Middle frontal gyrus (tissue), 1 donor: ENCODE results near the gene TAF3.
A peak's percentile ranks its signal among the peaks of the same experiment; 100 is the strongest.
"Not testable (repeated sequence)": the region's sequence is repeated elsewhere in the genome, so short reads cannot be mapped to it uniquely, and the experiment has no call there.

ENCODE experiments used
- DNase-seq: peaks from one replicate; pipeline ENCODE4 v3.0.0-alpha.2; 2015; ENCODE audit warnings: low spot score; ENCODE audit errors: extremely low spot score

TAF3 gene

DNA sequence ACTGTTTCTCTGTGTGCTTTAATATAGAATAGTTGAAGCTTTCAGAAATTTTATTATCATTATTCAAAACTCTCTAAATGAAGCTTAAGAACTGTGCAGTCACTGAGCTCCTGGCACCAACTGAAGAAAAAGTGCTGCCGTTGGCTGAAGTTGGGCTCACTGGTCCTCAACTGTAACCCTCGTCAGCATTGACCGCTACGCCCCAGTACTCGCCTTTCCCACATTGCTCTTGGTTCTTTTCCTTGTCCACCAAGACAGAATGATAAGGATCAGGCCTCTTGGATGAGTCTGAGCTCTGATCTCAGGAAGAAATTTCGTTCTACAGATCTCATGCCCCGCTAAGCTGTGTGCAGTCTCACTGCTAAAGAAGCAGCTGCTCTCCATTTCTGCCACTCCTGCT is 7.9 kb upstream of the TAF3 start:
- DNase-seq, result no peak

DNA sequence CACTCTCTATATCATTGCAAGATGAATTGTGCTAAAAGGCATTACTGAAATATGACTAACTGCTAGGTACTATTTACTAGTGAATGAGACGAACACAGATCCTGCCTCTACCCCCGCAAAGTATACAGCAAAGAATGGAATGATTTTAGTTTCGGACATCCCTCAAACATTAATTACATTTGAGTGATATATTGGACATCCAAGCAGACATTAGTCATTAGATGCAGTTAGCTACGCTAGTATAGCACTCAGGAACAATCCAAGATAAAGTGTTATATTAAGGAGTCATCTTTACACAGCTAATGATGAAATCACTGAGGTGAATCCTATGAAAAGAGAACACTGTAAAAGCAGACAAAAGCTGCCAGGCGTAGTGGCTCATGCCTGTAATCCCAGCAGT is 7.3 kb upstream of the TAF3 start:
- DNase-seq, result no peak

DNA sequence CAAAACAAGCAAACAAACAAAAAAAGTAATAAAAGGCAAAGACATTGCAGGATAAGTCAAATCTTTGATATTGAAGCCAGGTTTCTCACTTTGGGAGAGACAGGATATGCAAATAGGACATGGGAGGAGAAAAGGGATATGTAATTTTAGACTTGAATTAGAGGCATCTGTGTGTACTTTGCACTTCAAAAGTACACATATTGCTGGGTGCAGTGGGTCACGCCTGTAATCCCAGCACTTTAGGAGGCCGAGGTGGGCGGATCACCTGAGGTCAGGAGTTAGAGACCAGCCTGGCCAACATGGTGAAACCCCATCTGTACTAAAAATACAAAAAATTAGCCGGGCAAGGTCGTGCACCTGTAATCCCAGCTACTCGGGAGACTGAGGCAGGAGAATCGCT is 6.6 kb upstream of the TAF3 start:
- not testable (repeated sequence) for DNase-seq

DNA sequence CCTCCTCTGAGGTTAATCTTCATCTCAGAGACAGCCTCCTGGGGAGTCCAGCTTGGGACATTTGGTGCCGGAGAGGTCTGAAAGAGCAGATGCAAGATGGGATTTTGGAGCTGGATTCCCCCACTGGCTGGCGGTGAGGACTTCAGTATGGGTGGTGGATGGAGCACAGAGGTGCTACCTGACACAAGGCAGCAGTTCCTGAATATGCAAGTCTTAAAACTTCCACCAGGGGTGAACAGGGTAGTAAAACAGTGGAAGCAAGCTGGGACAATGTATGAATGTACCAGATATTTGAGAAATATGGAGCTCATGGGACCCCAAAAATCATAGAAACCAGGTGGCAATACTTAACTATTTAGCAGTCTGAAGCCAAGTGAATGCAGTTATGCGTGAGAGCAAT is 4.8 kb upstream of the TAF3 start:
- DNase-seq, result no peak

DNA sequence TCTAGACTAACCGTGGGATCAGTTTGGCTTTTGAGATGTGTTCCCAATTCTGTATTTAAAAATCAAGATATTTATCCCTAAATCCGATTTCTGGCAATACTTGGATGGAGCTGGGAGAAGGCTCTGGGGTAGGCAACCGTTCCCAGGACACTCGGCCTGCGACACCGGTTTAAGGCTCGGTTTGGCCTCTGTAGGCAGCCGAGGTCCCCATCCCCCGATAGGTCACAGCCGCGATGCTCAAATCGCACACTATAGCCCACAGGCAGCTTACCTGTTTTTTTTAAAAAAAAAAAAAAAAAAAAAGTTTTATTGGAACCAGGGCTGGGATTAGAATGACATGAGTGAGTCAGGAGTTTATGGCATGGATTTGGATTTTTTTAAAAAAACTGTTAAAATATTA is 729 bp upstream of the TAF3 start:
- no peak for DNase-seq

DNA sequence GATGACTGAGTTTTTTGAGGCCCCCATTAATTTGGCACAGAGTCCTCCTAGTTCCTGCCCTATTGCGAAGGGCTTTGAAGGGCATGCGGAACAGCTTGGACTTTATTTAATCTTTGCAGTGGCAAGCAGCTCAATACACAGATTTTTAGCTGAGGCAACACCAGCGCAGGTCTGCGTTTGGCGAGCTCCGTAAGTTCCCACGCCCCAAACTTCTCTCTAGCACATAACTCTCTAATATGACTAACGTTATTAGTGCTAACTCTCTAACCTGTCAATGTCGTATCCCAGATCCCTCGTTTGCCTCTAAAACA is 366 bp upstream of the TAF3 start:
- no peak for DNase-seq

DNA sequence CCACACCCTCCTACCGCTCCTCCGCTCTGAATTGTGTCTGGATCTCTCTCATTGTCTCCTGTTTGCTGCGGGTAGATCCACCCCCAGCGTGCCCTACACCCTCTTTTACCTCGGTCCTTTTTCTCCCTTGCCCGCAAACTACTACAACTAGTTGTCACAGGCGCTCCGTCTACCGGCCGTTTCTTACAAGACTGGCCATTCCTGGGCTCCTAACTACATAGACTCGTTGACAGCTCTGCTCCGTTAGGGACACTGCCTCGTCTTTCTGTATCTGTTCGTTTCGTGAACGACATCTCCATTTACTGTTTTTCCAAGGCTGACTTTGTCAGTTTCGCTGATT is 786 bp downstream of the TAF3 start:
- DNase-seq, result peak; percentile 52

DNA sequence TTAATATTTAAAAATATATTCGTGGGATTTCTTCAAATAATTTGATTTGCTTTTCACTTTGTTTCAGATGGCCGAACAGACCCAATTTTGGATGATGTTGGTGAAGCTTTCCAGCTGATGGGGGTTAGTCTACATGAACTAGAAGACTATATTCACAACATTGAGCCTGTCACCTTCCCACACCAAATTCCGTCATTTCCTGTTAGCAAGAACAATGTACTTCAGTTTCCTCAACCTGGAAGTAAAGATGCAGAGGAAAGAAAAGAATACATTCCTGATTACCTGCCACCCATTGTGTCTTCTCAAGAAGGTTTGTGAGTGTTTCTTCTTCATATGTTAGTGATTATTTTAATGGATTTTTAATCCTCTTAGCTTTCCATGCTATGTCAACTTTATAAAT is 5.9 kb downstream of the TAF3 start:
- no peak for DNase-seq

DNA sequence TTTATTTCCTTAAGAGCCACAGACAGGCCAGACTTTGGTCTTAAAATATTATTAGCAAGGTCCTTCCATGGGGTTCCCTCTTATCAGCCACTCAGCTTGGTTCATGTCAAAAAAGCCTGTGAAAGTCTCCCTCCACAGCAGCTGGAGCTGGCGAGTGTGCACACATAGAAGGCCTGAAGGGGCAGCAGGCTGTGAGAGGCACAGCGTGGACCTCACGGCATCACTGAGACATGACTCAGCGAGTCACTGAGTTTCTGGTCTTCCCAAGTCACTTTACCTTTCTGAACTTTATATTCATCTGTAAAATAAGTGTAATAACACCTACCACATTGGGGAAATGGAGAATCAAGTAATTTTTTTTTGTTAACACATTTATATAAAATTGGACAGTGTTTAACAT is 8.7 kb downstream of the TAF3 start:
- DNase-seq, result no peak

DNA sequence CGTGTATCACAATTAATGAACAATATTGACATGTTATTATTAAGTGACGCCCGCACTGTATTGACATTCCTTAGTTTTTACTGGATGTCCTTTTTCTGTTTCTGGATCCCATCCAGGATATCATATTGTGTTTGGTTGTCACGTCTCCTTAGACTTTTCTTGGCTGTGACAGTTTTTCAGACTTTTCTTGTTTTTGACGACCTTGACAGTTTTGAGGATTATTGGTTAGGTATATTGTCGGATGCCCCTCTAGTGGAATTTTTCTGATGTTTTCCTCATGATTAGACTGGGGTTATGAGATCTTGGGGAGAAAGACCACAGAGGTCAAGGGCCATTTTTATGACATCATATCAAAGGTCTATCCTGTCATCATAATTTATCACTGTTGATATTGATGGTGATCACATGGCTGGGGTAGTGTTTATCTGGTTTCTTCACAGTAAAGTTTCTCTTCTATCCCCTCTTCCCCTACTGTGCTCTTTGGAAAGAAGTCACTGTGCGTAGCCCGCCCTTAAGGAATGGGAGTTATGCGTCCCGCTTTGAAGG is 11.1 kb downstream of the TAF3 start:
- no peak for DNase-seq

DNA sequence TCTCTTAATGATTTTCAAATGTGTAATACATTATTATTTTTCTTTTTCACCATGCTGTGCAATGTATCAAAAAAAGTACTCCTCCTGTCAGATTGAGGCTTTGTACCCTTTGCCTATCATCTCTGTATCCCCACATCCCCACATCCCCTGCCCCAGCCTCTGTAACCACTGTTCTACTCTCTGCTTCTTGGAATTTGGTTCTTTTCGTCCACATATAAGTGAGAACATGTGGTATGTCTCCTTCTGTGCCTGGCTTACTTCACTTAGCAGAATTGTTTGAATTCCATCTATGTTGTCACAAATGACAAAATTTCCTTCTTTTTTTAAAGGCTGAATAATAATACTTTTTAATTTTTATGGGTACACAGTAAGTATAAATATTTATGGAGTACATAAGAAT is 13.8 kb downstream of the TAF3 start:
- no peak for DNase-seq

DNA sequence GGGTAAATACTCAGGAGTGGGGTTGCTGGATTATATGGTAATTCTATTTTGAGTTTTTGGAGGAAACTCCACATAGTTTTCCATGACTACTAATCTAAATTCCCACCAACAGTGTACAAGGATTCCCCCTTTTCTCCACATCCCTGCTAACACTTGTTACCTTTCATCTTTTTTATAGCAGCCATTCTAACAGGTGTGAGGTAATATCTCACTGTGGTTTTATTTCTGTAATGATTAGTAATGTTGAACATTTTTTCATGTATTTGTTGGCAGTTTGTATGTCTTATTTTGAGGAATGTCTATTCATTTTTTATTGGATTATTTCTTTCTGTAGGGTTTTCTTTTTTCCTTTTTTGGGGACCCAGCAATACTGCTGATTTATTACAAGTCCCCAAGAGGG is 14.9 kb downstream of the TAF3 start:
- no peak for DNase-seq

DNA sequence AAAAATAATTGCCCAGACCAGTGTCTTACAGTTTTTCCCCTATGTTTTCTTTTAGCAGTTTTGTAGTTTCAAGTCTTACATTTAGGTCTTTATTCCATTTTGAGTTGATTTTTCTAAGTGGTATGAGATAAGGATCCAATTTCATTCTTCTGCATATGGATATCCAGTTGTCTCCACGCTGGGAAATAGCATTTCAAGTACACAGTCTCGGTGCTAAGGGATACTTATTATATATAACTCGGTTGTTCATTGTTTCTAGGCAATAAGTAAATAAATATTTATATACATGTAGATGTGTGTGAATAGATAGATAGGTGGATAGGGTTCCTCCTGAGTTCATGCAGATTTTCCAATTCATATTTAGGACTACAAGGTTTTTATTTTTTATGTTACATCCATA is 16.0 kb downstream of the TAF3 start:
- DNase-seq, result no peak

DNA sequence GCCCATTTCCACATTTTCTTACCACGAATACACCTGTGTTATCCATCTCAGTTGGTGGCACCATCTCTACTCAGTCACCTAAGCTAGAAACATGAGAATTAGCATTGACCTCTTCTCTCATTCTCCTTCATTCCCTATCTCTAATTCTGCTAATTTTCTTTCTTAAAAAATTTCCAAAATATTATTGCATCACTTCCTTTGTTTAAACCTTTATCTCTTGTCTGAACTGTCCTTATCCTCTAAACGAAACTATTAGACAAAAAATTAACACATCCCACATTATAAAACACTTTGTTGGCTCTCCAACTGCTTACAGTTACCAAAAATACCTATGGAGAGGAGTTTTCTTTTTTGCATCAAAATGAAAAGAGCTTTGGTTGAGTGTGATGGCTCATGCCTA is 18.3 kb downstream of the TAF3 start:
- no peak for DNase-seq

DNA sequence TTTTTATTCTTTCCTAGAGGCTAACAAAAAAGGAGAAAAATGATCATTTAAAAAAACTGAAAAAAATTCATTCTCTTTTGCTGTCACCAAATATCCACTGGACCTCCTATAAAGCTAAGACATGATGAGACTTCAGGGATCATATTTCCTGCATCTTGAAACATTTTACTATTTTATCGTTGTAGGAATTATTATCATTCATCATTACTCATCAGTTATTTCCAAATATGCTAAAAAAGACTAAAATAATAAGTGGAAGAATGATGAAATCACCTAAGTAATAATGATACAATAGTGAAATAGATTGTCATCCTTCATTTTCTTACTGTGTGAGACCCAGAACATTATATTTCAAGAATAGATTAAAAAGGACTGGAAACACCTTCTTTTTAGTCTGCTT is 28.3 kb downstream of the TAF3 start:
- no peak for DNase-seq

DNA sequence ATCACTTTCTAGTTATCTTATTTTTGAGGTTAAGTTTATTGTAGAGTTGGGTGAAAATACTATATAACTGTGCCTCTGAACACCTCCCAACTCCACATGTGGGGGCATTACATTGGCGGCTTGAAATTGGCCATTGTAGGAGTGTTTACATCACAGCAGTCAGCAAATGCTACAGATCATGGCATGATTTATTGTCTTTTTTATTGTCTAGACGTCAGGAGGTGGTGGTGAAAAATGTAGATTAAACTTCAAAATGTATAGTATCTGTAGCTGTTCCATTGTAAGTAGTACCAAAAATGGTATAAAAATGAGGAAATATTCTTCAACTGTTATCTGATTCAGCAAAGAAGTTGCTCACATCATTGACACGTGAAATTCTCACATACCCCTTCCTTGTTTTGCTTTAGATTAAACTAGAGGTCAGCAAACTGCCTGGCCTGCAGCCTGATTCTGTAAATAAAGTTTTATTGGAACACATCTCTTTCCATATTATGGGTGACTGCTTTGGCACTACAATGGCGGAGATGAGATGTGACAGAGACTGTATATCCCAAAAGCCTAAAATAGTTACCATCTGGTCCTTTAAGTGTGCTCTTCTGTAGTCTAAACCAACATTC is 35.0 kb downstream of the TAF3 start:
- DNase-seq, result no peak

DNA sequence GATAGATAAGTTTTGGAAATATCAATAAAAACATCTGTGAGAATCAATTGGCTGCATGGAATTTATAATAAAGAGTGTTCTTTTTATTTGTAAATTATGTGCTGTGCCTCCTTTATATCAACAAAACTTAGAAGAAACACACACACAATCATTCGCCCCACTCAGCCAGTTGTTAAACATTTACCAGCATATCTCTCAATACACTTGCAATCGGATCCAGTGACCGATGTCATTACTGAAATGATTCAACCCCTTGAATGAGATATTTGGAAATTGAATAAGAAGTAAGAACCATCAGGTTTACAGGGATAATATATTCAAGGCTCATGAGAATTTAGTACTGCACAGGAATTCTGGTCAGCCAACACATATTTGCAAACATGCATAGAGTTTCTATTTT is 35.6 kb downstream of the TAF3 start:
- no peak for DNase-seq

DNA sequence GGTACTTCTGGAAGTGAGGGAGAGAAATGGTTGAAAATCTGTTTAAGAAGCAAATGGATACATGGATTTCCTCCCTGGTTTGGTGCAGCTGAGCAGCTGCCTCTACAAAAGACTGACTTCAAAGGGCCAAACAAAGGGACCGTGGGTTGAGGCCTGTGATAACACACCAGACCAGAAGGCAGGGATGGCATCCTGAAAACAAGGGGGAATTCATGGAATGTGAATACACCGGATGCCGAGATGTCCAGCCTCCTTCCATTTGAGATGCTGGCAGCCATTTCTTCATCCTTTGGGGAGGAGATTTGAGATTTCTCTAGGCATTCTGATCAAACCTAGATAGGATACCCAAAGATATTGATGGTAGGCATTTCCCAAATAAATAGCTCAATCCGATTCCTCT is 36.9 kb downstream of the TAF3 start:
- DNase-seq, result no peak

DNA sequence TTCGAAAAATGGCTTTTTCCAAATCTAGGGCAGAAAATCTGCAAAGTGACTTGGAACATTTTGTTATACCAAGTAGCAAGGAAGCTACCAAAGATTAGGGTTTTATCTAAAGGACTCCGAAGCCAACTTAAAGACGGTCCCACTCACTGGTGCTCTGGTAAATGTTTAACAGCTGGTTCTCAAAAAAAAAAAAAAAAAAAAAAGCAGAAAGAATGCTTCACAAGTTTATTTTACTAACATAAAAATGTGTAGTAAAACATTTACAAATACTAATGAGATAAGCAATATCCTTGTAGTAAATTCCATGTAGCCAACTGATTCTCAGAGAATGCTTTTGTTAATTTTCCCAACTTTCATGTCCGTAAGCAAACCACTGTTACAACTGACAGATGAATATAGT is 38.4 kb downstream of the TAF3 start:
- DNase-seq, result no peak

DNA sequence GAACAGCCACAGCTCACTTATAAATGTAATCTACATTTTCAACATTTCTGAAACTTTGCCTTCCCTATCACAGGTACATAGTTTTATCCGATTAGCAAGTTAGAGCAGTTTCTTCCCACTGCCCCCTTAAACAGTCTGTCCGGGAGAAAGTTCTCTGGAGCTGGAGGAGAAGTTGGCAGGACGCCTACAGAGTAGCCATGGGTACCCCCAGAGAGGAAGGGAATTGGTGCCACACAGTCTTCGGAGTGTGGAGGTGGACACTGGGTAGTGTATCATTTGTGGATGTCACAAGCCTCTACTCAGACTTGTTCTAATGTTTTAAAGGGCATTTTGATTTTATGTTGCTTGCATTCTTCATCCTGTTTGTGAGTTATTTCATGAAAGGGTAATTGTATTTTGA is 39.0 kb downstream of the TAF3 start:
- DNase-seq, result no peak

DNA sequence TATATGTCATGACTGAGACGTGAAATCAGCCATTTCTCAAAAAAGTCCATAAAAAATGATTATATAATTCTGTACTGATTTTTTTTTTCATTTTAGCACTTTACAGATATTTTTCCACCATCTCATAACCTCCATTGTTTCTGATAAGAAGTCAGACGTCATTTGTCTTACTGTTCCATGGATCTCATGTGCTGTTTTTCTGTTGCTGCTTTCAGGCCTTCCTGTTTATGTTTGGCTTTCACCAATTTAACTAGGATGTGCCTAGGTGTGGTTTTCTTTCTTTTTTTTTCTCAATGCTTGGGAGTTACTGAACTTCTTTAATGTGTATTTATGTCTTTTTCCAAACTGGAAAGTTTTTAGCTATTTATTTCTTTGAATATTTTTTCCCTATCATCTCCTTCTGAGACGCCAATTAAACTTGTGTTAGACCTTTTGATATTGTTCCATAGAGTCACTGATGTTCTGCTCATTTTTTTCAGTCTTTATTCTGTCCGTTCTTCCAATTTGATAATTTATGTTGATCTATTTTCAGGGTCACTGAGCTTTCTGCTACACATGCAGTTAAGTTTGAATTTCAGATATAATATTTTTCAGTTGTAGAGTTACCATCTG is 43.3 kb downstream of the TAF3 start:
- no peak for DNase-seq

DNA sequence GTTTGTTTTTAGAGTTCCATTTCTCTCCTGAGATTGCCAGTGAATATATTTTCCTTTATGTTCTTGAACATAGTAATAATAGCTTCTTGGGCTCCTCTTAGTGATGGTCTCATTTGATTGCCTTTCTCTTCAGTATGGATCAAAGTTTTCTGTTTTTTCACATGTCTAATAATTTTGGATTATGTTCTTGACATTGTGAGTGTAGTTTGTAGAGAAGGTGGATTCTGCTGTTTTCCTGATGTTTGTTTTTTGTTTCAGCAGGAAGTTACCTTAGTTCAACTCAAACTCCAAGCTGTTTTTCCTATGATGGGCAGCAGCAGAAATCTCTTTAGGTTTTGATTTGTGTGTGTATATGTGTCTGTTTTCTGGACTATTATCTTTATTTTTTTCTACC is 43.8 kb downstream of the TAF3 start:
- DNase-seq, result no peak

DNA sequence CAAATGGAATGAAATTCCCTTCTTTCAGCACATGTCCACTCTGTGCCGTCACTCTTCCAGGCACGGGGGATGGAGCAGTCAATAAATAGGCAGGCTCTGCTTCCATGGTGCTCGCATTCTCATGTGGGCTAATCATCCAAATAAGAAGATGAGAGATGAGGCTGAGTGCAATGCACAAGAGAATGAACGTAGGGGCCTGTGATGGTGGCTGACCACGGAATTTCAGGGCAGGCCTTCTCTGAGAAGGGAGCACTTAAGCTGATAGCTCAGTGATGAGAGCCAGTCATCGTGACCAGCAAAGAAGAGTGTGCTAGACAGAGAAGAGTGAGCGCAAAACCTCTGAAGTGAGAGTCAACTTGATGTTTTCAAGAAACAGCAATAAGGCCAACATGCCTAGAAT is 47.9 kb downstream of the TAF3 start:
- no peak for DNase-seq

DNA sequence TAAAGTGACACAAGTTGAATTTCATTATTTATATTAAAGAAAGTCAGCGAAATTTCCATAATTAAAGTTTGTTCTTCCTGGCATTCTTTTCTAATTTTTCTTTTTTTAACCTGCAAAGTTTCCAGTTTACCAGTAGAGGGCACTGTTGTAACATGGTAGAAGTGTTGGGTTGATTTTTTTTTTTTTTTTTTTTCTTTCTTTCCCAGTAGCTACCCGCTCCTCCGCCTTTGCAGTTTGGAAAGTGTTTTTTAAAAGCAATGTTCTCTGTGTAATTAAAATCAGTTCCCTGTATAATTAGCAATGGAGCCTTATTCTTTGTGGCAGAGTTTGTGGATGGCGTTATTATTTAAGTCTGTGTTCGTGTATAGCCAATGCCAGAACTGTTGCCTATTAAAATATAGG is 53.7 kb downstream of the TAF3 start:
- DNase-seq, result no peak
